Astrocyte (in vitro differentiated cells and primary cell): ENCODE results near the gene SLC6A9.

Experiments used
- EZH2 ChIP-seq: IDR thresholded peaks from 2 replicates; pipeline ENCODE4 v1.6.1; 2012; ENCODE audit warnings: mild to moderate bottlenecking, low read length, inconsistent platforms; ENCODE audit not compliant: insufficient read depth
- TF ChIP-seq, protein P1 (sequence below): IDR thresholded peaks from 2 replicates; pipeline ENCODE4 v1.5.1; 2011; ENCODE audit warnings: low read depth, mild to moderate bottlenecking, inconsistent platforms, low read length, moderate library complexity; ENCODE audit not compliant: insufficient read depth

DNA sequence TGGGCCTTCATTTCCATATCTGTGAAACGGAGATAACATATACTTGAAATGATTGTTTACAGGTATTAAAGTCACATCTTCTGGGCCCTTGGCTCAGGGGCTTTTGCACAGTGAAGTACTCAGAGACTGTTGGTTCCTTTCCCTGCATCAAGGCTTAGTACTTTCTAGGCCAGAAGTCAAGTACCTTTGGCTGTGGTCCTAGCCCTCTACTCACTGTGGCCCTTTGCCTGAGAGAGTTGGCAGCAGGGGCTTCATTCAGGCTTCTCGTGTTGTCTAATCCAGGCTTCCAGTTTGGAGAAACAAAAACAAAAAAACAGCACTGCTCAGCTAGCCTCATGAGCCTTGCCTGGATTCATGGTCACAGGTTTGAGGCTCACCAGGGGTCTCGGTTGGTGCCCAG is 69.6 kb downstream of the SLC6A9 start:
- TF ChIP-seq, protein P1, sequence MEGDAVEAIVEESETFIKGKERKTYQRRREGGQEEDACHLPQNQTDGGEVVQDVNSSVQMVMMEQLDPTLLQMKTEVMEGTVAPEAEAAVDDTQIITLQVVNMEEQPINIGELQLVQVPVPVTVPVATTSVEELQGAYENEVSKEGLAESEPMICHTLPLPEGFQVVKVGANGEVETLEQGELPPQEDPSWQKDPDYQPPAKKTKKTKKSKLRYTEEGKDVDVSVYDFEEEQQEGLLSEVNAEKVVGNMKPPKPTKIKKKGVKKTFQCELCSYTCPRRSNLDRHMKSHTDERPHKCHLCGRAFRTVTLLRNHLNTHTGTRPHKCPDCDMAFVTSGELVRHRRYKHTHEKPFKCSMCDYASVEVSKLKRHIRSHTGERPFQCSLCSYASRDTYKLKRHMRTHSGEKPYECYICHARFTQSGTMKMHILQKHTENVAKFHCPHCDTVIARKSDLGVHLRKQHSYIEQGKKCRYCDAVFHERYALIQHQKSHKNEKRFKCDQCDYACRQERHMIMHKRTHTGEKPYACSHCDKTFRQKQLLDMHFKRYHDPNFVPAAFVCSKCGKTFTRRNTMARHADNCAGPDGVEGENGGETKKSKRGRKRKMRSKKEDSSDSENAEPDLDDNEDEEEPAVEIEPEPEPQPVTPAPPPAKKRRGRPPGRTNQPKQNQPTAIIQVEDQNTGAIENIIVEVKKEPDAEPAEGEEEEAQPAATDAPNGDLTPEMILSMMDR = no peak
- no peak for TF ChIP-seq EZH2
